Inflammatory macrophage treated with lipopolysaccharide for 4 hours (primary cell): ENCODE measurements around the gene NBEAL2.
A peak's percentile ranks its signal among the peaks of the same experiment; 100 is the strongest.

ENCODE experiments used
- DNase-seq: peaks from one replicate; pipeline ENCODE4 v3.0.0-alpha.2; 2020

Gene NBEAL2

GRCh38 chr3:47000198-47000815 lies 20.8 kb downstream of the NBEAL2 start:
- peak; percentile 26 for DNase-seq

GRCh38 chr3:47000922-47001730 lies 21.7 kb downstream of the NBEAL2 start:
- no peak for DNase-seq

- no peak for DNase-seq
These were observed 22.3 kb downstream of the NBEAL2 start for GRCh38 chr3:47001731-47002170.

GRCh38 chr3:47002171-47003055 lies 22.9 kb downstream of the NBEAL2 start:
- no peak for DNase-seq

- no peak for DNase-seq
These were observed 23.6 kb downstream of the NBEAL2 start for GRCh38 chr3:47003056-47003410.

GRCh38 chr3:47003461-47004368 lies 24.2 kb downstream of the NBEAL2 start:
- no peak for DNase-seq

- no peak for DNase-seq
These were observed 25.1 kb downstream of the NBEAL2 start for GRCh38 chr3:47004369-47005211.

GRCh38 chr3:47005212-47006144 lies 26.0 kb downstream of the NBEAL2 start:
- no peak for DNase-seq

DNA sequence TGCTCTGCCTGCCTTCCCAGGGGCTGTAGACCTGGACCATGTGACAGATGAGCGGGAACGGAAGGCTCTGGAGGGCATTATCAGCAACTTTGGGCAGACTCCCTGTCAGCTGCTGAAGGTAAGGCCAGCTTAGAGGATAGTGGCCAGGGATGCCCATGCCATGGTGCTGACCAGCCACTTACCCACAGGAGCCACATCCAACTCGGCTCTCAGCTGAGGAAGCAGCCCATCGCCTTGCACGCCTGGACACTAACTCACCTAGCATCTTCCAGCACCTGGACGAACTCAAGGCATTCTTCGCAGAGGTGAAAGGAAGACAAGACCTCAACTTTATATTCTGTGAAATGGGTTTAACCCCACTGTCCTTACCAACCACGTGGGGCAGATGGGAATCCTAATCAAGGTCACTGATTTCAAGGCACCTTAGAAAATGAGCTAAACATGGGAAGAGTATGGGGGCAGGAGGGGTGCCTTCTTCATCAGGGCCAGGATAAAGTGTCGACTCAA lies 26.7 kb downstream of the NBEAL2 start:
- no peak for DNase-seq

DNA sequence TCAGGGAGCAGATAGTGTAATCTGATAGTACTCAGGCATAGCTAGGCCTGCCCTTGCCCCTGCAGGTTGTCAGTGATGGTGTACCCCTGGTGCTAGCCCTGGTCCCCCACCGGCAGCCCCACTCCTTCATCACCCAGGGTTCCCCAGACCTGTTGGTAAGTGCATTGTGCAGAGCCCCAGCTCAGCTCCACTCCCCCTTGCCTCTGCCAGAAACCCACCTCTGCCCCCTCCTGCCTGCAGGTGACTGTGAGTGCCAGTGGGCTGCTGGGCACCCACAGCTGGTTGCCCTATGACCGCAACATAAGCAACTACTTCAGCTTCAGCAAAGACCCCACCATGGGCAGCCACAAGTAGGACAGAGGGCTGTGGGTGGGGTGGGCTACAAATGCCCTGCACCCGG lies 27.5 kb downstream of the NBEAL2 start:
- no peak for DNase-seq

GRCh38 chr3:47007482-47008233 lies 28.2 kb downstream of the NBEAL2 start:
- no peak for DNase-seq

GRCh38 chr3:47008234-47008796 lies 28.8 kb downstream of the NBEAL2 start:
- DNase-seq, result no peak

DNA sequence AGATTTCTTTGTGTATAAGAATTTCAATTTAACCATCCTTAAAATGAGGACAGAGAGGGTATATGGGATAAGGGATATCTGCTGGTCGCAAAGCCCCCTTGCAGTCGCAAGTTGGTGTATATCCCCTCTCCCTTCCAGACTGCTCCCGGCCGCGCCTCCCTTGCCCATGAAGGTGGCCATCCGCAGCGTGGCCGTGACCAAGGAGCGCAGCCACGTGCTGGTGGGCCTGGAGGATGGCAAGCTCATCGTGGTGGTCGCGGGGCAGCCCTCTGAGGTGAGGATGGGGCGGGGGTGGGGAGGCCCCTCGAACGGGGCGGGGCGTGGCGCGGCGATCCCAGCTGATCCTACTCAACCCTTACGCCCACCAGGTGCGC lies 29.4 kb downstream of the NBEAL2 start:
- no peak for DNase-seq

DNA sequence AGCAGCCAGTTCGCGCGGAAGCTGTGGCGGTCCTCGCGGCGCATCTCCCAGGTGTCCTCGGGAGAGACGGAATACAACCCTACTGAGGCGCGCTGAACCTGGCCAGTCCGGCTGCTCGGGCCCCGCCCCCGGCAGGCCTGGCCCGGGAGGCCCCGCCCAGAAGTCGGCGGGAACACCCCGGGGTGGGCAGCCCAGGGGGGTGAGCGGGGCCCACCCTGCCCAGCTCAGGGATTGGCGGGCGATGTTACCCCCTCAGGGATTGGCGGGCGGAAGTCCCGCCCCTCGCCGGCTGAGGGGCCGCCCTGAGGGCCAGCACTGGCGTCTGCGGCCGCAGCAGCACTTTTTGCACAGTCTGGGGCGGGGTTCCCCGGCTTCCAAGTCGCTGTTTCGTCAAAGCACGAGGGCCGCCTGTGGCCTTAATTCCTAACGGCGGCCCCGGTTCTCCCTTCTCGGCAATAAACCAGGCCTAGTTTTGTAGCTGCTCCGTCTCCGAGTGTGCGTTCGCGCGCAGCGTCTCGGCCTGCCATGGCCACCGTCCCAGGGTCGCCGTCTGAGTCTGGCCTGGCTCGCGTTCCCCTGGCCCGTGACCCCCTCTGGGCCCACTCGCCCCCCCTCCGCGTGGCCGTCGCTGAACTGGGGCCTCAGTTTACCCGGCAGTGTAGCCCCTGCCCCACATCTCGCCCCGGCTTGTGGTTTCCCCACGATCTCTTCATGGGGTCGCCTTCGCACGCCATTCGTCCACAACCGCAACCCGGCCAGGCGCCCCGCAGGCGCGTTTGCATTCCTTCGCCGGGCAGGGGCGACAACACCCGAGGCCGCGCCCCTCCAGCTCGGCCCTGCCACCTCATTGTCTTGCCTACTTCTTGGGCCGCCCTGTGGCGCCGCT lies 30.0 kb downstream of the NBEAL2 start:
- peak; percentile 67 for DNase-seq

DNA sequence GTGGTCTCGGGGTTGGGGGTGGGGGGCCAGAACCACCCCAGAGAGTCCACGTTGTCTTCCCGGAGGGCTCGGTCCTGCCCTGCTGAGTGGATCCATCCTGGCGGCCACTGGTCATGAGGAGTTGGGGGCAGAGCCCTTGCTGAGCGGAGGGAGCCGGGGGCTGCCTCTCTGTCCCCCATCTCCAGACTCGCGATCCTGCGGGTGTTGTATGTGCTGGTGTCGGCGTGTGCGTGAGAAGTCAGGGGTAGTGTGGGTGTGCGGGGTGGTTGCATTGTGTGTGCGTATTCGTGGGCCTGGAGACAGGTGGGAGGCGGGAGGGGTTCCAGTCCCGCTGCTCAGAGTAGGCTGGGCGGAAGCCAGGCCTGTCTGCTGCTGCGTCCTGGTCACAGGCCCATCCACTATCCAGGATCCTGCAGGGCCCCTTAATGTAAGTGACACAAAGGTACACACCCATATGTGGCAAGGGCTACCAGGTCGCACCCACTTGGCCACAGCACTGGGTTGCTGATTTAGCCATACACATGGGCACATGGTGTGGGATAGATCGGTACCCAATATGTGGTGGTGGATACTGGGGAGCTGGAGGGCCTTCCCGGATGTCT lies 30.7 kb downstream of the NBEAL2 start:
- no peak for DNase-seq

DNA sequence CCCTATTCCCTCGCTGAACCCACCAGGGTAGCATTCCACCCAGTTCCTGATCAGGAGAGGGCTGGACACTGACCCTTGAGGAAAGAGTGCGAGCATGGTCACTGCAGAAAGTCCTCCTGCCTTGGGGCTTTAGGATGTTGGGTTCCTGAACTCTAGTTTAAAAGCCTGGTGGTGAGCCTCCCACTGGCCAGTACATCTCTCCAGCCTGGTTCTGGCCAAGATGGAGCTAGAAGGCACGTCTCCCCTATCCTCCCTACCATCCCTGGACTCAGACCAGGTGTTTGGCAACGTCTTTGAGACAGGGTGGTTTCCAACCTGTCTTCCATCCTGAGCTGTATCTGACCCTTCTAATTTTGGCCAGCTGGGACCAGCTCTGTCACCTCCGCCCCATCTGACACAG lies 31.4 kb downstream of the NBEAL2 start:
- no peak for DNase-seq

- DNase-seq, result no peak
These were observed 31.9 kb downstream of the NBEAL2 start for GRCh38 chr3:47011371-47011770.
